Left hindlimb (tissue), 1 donor: Measurements from ENCODE around the gene ARHGAP11A.
A peak's percentile ranks its signal among the peaks of the same experiment; 100 is the strongest.

Experiments used
- DNase-seq: peaks from one replicate; pipeline ENCODE4 v3.0.0-alpha.2; 2018

Gene ARHGAP11A

DNA sequence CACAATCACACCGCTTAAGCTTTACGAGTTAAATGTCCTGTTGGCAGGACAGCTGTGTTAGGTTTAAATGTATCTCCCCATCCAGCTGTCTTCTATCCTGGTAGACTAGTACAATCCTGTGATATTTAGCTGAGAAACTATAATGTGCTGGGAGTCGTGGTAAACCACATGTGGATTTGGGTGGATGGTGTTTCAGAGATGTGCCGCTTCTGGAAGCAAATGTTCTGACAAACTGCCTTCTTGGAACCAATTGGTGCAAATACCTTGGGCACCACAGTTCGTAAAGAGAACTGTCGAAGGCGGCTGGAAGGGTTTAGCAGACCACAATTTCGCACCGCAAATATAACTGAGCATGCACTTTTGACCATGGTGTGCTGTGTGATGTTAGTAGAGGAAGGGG lies 41.2 kb downstream of the ARHGAP11A start:
- peak; percentile 62 for DNase-seq

DNA sequence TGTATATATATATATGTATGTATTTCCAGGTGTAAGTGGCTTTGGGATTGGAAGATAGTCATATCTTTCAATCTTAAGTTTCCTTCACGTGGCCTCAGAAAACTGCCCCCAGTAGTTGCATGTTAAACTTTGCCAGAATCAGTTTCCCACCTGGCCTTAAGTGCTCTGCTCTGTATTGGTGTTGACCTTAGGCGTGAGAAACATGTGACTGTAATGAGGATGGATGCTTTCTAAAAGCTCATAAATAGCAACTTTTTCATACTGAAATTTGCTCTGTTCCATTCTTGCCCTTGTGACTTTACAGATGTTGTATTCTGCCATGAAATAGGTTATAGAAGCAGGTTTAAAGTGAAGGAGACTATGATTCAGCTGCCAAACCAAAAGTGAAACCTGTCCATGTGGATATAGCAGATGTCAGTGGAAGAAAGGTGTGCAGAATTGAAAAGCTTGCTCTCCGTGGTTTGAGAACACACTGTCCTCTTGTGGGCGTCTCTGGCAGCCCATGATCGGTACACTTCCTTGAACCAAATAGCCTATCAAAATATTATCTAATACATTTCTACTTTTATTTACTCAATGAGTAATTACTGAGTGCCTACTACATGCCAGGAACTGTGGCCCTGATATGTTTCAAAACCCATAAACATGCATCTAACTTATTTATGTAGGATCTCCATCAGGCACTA lies 42.0 kb downstream of the ARHGAP11A start:
- no peak for DNase-seq

DNA sequence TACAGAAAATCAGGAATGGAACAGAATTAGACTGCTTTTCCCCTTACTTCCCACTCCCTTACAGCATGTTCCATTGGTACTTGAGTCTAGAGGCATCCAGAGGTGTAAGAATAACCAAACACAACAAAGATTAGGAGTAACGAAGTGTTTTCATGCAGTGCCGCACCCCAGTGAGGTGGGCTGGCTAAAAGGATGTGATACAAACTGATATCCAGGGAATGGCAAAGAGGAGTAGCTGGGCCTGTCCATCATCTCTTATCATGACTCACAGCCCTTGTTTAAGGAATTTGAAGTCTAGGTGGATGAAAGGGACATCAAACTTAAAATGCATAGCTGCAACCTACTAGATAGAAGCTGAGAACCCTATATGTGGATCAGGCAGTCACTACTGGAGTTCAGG lies 42.6 kb downstream of the ARHGAP11A start:
- no peak for DNase-seq

DNA sequence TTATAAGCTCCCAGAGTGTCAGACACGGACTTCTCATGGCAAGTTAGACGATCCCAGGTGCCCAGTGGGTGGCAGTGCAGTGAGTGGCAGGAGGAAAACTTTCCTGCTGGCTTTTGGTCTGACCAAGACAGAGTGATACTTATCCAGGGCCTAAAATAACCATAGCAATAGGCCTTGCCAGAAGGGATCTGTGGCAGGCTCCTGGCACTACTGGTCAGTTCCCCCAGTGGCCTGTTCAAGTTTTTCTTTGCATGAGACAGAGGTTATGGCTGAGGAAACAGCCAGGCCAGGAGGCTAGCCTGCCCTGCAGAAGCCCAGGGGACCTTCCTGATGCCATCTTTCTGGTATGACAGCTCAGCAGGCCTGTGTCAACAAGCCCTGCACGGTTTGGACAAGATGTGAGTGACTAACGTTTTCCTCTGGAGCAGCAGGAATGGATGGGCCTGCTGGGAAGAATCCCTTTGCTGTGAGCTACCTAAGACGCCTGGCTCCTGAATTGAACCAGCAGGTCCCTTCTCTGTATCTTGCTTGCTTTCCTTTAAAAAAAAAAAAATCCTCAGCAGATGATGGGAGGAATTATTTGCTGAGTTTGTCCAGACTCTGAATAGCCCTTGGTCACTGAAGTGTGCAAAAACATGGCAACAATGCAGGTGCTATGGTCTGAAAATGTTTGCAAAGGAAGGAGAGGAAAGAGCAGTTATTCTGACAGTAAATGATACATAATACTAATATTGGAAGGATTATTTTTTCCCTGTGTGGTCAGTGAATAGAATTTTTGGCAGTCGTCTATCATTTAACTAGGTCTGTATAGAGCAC lies 44.2 kb downstream of the ARHGAP11A start:
- no peak for DNase-seq

DNA sequence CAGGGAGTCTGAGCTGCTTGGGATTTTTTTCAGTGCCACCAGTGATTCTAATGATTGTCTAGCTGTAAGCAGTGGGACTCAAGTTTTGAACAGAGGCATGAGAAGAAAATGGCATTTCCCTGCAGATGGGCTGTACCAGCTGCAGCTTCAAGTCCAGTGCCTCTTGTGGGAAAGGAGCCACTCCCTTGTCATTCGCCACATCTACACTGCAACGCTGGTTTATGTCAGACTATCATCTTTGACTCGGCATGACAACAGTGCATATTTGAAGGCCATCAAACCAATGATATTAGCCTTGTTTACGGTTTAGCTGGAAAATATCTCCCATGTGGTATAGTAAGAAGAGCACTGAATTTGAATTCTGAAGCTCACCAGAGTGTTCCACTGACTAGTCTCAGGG lies 48.4 kb downstream of the ARHGAP11A start:
- no peak for DNase-seq

DNA sequence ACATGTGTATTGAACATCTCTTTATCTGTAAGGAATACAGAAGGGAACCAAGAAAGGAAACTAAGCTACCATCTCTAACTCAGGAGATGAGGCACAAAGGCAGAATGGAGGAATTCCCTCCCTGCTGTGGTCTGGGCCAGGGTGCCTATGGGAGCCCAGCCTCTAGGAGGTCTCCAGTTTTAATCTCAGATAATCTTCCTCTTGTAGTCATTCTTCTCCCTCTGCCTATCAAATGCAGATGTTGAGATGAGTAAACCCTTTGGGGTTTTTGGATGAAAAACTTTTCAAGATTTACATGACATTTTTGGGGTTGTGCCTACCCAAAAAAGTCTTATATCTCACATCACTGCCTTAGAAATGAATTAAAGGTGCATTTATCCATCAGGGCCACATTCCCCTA lies 49.5 kb downstream of the ARHGAP11A start:
- DNase-seq: no peak

DNA sequence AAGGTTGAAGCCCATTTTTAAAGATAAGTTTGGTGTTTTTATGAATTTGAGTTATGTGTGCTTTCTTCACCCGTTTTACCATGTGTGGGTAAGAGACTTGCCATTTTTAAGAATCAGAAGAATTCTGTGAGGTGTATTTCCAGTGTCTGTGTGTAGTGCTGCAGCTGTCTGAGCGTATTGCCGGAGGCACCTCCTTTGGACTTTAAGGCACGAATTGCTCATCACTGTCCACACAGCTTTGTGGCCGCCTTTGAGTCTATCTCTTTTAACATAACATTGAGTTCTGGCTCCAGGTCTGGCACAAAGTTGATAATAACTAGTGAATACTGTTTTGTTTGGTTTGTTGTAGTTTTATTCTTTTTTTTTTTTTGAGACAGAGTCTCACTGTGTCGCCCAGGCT lies 52.0 kb downstream of the ARHGAP11A start:
- DNase-seq: no peak

DNA sequence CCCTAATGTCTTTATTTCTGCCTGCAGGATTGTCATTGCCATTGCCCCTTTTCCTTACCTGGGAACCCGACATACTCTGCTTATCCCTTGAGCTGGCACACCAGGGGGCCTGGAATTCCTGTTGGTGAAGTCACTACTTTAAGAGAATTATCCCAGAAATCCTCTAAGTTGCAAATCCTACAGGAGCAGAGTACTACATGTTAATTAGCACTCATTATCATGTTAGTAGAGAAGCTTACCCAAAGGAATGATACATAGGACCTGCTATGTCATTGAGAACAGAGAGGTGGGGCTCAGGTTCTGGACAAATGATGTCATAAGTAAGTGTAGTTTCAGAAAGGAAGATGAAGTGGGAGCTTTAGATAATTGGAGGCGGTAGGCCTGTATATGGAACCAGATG lies 53.6 kb downstream of the ARHGAP11A start:
- DNase-seq: no peak

DNA sequence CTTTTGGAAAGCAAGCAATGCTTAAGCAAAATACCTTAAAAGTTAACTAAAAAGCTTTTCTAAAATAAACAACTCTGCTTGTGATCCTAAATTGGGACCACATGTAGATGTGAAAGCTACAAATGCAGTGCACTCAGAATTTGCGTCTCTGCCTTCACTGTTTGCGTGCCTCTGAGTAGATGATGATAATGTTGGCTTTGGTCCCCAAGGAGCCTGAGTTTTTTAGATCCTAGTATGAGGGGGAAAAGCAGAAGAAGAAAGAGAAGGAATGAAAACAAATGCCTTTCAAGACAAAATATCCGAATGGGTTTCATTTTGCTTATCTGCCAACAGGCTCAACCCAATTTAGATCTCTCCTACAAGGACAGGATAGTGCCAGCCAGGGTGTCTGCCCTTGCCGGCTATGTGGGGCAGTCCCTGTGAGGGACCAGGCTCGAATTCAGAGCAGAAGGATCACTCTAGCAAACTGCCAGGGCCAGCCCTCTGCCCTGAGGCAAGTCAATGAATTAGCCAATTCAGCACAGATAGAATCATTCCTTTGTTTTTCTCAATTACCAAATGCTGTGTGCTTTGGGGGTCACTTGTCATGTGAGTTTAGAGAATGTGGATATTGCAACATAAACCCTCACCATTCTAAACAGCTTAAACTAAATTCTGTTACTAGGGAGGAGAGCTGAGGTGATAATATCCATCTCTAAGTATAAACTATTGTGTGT lies 54.8 kb downstream of the ARHGAP11A start:
- DNase-seq: no peak

DNA sequence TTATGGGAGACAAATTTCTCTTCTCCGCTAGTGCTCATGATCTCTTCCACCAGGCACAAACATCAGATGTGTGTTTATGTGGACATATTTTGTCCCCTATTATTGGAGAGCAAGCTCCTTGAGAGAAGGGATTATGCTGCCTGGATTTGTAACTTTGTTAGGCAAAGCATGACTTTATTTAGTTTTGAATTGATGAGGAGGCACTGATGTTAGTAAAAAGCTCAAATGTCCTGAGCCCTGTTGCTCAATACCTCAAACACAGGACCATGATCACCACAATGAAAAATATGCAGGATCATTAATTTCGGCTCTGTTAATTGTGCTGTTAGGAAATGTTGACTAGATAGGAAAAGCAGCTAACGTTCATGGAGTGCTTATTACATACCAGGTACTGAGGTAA lies 55.3 kb downstream of the ARHGAP11A start:
- no peak for DNase-seq

DNA sequence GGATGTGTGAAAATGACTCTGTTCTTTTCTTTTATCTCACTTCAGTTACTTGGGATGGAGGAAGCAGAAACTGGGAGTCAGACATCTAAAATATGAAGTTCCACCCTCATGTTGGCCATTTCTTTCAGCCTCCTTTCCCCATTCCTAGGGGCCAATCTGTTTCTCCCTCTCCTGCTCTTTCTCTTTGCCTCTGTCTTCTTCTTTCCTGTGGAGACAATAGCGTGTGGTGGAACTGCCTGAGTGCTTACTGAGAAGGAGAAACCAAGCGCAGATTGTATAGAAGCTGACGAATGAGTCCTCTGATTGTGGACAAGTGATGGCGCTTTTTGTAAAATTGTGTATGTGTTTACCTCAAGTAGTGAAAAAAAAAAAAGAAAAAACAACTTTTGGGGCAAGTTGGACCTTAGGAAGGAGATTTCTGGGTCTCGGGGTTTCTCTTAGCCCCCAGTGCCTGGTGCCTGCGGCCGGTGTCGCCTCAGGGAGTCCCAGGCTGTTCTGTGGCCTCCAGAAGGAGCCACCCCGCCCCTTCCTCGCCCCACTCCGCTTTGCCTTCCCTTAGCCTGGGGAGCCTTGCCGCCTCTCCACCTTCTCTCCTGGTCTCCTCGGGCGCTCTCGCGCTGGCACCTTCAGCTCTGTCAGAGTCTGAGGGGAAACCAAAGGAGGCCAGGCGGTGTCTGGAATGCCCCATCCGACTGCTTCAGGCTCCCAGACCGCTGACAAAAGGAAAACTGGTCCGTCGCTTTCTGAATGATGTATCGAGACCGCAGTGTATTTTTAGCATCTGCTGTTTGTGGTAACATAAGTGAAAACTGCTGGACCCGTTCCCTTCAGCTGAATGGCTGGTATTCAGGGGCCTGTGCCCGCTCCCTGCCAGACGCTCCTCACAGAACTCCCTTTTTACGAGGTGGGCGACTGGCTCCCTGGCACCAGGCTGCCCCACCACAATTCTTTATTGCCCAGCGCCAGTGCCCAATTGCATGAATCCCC lies 56.3 kb downstream of the ARHGAP11A start:
- peak; percentile 63 for DNase-seq

DNA sequence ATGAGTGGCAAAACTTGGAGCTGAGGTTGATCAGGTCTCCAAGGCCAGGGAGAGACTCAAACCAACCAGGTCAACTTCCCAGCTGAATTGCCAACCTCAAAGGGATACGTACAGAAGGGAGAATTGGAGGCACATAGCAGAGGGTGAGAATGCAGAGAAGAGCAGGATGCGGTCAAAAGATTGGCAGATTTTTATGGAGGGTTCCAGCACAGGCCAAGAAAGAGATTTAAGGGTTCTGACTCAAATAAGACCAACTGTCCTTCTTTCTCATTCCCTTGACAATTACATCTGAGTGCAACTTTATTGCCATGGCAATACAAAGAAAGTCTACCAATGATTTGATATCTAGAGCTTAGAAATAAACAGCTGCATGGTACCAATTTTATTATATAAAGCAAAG lies 59.4 kb downstream of the ARHGAP11A start:
- DNase-seq: no peak

DNA sequence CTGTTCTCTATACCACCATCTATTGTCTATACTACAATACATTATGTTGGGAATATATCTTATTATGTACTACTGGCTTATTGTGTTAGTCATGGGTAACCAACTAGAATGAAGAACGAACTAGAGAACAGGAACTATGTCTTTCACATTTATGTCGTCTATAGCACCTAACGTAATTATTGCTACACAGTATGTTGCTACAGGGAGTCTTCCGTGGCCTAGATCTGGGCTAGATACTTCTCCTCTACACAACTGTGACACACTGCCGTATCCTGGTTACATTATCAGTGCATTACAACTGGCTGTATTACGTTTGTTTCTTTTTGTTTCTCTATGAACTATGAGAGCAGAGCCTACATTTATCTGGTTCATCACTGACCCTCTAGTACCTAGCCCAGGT lies 60.2 kb downstream of the ARHGAP11A start:
- DNase-seq: no peak

DNA sequence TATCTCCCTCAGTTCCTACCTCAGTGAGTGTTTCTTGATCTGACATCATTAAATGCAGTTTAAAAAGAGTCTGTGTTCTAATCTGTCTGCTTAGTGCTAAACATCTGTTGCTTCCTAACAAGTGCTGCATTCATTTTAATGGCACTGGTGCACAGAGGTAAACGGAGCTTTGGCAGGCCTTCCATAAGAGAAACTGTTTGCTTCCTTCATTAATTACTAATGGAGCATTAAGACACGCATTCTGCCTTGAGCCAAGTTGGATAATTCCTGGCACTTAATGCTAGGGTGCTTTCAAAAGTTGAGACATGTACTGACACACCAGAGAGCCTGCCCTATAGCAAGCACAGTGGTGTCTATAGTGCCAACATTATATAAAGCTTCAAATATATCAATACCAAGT lies 60.9 kb downstream of the ARHGAP11A start:
- DNase-seq: no peak

DNA sequence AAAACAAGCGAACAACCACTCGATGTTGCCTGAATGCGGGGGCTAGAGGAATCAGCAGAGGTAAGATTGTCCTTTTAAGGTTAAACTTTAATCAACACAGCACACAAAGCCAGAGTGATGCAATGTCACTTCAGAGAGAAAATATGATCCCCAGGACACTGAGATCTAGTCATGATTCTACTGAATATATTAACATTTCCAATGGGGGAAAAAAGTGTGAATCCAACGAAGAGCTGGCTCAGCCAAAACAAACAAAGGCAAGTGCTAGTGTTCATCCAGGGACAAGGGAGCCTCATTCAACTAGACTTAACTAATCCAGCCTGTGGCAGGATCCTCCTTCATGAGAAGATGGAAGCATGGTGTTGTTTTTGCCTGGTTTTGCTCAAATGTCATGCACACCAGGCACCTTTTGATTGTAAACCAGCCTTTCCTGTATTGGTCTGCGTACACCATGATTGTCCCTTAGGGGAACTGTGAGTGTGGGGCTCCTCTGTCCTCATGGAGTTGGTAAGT lies 62.0 kb downstream of the ARHGAP11A start:
- no peak for DNase-seq

DNA sequence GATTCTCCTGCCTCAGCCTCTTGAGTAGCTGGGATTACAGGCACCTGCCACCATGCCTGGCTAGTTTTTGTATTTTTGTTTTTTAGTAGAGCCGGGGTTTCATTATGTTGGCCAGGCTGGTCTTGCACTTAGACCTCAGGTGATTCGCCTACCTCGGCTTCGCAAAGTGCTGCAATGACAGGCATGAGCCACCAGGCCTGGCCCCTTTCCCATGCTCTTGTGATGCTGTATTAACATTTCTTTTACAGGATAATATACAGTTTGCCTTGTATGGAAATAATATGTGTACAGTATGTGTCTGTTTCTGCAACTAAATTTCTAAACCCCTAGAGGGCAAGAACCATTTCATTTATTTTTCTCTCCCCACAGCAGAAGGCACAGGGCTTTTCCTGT lies 64.0 kb downstream of the ARHGAP11A start:
- DNase-seq: no peak

DNA sequence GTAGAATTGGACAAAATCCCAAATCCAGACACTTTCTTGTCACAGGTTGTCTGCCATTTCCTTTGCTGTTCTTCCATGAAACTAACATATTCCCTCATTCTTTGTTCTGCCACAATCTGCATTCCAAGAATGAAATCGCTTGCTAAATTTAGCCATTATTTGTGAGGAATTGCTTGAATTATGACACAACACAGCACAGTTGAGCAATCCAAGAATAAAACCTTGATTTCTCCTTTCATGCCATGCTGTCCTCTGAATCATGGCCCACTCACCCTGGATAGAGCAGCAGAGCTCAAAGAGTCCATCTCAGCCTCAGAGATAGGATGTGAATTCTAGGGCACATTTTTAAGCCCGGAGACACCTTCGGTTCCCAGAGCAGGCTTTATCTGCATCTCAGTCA lies 67.3 kb downstream of the ARHGAP11A start:
- no peak for DNase-seq

DNA sequence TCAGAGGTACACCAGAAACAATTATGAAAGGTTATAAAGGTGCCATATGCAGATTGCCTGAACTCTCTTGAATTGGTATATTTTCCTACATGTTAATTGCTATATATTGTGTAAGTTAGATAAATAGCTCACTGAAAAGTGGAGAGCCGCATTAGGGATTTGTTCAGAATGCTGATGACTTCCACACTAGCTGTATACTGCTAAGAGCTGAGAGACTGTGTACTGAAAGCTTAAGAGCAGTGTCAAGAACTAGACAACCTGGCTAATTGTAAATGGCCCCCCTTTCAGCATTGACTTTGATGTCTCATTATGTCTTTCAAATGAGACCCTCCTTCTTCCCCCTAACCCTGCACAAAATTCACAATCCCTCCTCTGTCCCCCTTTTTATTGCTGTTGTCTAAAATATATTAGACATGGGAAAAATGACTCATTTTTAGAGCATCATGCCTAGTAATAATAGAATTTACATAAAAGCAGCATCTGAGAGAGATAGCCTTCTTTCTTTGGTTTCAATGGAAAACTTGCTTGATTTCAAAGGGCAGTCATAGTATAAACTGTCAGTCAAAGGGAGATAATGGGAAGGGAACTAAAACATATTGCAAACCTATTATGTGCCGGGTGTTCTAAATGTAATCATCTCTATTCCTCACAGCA lies 67.8 kb downstream of the ARHGAP11A start:
- DNase-seq: no peak

DNA sequence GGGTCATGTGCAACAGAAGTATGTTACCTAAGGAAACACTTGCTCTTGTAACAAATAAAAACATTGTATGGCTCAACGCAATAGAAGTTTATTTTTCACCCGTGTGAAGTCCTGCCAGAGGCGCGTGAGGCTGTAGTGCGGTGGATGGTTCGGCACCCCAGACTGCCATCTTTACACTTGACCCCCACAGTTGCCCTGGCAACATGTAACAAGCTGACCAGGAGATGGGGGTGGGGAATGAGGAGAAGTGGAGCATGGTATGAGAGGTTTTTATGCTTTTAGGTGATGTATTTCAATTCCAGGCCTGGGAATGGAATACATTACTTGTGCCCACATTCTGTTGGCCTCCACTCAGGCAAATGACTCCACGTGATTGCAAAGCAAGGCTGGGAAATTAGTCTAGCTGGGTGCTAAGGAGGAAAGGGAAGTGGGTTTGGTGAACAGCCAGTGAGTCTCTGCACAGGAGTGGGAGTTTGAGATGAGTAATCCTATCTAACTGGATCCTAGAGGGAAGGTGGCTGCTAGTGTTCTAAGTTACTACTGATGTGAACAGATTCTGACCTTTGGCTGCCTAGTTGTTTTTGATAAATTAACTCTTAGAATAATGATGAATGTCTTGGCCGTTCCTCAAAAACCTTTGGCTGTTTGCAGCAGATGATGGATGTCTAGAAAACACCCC lies 68.7 kb downstream of the ARHGAP11A start:
- DNase-seq: no peak

DNA sequence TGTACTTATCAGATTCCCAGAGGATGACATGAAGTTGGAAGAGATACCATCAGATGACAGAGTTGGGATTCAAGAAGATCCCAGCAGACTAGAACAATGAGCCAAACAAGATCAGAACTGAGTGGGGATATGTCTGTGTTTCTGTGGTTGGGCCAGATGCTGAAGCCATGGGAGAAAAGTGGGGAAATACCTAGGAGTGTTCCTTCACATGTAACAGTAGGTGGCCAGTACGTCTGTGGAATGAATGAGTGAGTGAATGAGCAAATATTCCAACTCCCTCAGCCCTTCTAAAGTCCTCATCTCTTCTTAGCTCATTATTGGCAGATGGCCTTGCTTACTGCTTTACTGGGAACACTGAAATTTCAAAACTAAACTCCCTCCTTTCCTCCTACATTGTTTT lies 70.3 kb downstream of the ARHGAP11A start:
- DNase-seq: no peak

DNA sequence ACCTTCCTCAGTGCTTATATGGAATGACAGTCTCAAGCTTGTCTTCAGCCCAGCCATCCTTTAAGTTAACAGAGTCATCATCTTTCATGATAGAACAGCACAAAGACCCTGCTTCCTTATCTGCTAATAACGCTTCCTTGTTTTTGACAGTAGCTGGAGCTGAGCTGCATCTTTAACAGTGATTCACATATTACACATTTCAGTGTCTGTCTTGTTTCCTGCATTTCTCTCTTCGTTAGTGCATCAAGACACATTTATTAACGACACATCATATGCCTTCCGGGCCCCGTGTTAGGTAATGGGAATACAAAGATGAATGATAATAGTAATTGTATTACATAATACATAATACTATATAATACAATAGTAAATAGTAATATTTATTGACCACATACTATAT lies 72.3 kb downstream of the ARHGAP11A start:
- no peak for DNase-seq
